H1 (cell line): ENCODE data around the gene SAP30L.

ENCODE experiments used
- CBX8 ChIP-seq: fragments of 300-800, 300-1000 bp; sonication (generic); IDR thresholded peaks from 2 replicates; pipeline ENCODE4 v1.7.1; 2016; ENCODE audit warnings: low read depth, low read length, borderline replicate concordance
- CHD1 ChIP-seq: IDR thresholded peaks from 2 replicates; pipeline ENCODE4 v1.6.1; 2012; ENCODE audit warnings: low read depth, low read length, improper control_type of control experiment
- CHD2 ChIP-seq: IDR thresholded peaks from 2 replicates; pipeline ENCODE4 v1.6.1; 2012; ENCODE audit warnings: low read length, improper control_type of control experiment
- CTCF ChIP-seq, 3 experiments: IDR thresholded peaks; 1 replicate in 2 of 3; 2 replicates in 1 of 3; pipeline versions ENCODE4 v1.5.1 to v1.6.1; 2011; ENCODE audit warnings: low read length in 3 of 3, mild to moderate bottlenecking in 3 of 3, inconsistent platforms in 2 of 3, low read depth in 1 of 3, moderate library complexity in 1 of 3; ENCODE audit not compliant: insufficient read depth in 1 of 3; ENCODE audit errors: control extremely low read depth in 1 of 3
- E2F6 ChIP-seq: IDR thresholded peaks from 2 replicates; pipeline ENCODE4 v1.6.1; 2012; ENCODE audit warnings: inconsistent platforms
- EZH2 ChIP-seq: fragments of 200-600 bp; sonication (generic); IDR thresholded peaks from 2 replicates; pipeline ENCODE4 v1.7.1; 2012; ENCODE audit warnings: low read depth, mild to moderate bottlenecking, moderate library complexity, low read length, inconsistent platforms; ENCODE audit not compliant: severe bottlenecking
- POLR2A ChIP-seq, 2 experiments: IDR thresholded peaks; 1 replicate in 1 of 2; 2 replicates in 1 of 2; pipeline ENCODE4 v1.6.1; 2011; ENCODE audit warnings: low read depth in 2 of 2, low read length in 2 of 2, mild to moderate bottlenecking in 2 of 2; ENCODE audit errors: control extremely low read depth in 1 of 2
- SIN3A ChIP-seq, 2 experiments: IDR thresholded peaks in 1 of 2; conservative IDR thresholded peaks in 1 of 2; 2 replicates each; pipeline ENCODE4 v1.6.1; 2011 to 2012; ENCODE audit warnings: low read length in 2 of 2, improper control_type of control experiment in 1 of 2, low read depth in 1 of 2, mild to moderate bottlenecking in 1 of 2
- TEAD4 ChIP-seq: IDR thresholded peaks from 2 replicates; pipeline ENCODE4 v1.6.1; 2012; ENCODE audit warnings: low read depth, low read length, inconsistent platforms, mixed read lengths
- USF2 ChIP-seq: IDR thresholded peaks from 2 replicates; pipeline ENCODE4 v1.6.1; 2011; ENCODE audit warnings: low read length, improper control_type of control experiment

- no peak for TF ChIP-seq POLR2A (IDR thresholded peaks at IDR 0.05; ENCODE audit: control extremely low read depth in 1 of 2, low read depth in 2 of 2, low read length in 2 of 2)
- TF ChIP-seq USF2: no peak
- no peak for TF ChIP-seq CTCF (IDR thresholded peaks at IDR 0.05; ENCODE audit: control extremely low read depth in 1 of 3, insufficient read depth in 1 of 3, low read depth in 1 of 3, low read length in 3 of 3)
- no peak for TF ChIP-seq EZH2
- TF ChIP-seq CHD1: no peak
- no peak for TF ChIP-seq CBX8
- no peak for TF ChIP-seq TEAD4
- TF ChIP-seq E2F6: no peak
- TF ChIP-seq SIN3A (conservative IDR thresholded peaks at IDR 0.05 in 1 of 2, IDR thresholded peaks at IDR 0.05 in 1 of 2; ENCODE audit: low read depth in 1 of 2, low read length in 2 of 2): no peak
- TF ChIP-seq CHD2: no peak
Measured at GRCh38 chr5:154460172-154460571, 14.4 kb downstream of the SAP30L start.
